ENCODE results near the gene DMXL1.
"Not testable (repeated sequence)": the region's sequence is repeated elsewhere in the genome, so short reads cannot be mapped to it uniquely, and the experiment has no call there.

DMXL1 gene

GRCh38 chr5:119212026-119212425, 141.1 kb downstream of the DMXL1 start:
- DNase-seq = no peak

DNA sequence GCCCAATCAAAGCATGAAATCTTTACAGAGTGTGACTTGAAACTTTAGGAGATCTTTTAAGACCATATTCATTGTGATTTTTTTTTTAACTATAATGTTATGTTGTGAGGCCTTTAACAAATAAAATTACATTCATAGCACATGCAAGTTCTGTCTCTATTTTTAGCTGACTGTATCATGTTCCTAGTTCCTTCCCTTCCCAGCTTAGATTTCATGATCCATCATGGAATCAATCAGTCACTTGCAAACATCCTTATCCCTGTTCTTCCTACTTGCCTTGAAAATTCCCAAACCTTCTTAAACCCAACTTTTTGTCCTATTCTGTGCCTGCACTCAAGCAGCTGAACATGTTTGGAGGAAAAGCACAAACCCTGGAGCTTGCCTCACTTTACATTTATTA, 141.8 kb downstream of the DMXL1 start:
- no peak for DNase-seq

GRCh38 chr5:119217183-119217582, 146.3 kb downstream of the DMXL1 start:
- DNase-seq = no peak

DNA sequence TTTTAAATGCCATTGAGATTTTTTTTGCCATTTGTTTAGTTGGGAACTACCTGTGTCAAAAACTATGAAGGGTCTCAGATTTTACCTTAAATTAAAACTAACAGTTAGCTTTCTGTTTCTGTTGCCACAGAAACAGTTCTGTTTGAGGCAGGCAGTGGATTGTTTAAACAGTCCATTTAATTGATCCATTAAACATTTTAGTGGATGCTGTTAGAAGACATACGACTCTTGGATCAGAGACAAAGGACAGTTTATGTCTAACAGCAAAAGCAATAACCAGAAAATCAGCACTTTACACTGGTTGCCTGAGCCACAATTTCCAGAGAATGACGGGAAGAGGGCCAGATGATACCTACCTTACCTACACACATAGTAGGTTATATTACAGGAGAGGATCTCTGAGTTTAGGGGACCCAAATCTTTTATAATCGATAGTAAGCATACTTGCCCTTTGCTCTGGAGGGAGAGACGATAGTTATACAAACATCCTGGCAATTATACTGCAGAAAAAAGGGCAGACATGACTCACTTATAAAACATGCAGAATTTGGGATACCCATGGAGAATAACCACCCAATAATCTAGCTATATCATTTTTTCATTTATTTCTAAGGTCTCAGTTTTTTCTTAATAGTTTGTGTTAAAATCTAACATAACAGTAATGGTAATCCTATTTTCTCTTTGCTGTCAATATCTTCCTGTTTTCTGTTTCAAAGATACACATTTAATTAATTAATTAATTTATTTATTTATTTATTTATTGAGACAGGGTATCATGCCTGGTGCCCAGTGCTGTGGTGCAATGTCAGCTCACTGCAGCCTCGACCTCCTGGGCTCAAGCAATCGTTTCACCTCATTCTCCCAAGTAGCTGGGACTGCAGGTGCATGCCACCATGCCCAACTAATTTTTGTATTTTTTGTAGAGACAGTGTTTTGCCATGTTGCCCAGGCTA, 148.2 kb downstream of the DMXL1 start:
- peak; percentile 47 for DNase-seq

DNA sequence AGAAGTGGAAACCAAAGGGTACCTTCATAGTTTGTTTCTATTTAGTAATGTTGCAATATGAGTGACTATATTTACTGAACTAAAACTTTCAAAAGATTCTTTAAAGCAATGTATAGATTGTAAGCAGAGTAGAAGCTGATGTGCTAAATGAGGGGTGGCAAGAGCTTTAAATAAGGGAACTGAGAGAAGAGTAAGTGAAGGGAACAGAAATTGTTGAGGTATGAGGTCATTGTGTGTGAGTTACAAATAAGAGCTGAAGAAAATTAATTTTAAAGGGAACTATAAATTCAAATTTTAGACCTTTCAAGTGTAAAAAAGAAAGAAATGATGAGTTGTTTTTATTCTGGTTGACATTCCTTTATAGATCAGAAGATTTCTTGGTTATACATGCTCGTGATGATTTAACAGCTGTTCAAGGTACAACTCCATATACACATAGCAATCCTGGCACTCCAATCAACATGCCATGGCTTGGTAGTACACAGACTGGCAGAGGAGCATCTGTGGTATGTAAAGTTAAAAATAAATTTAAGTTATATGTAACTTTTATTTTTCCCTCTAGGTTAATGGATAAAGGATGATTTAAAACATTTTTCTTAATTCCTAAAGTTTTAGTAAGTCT, 149.8 kb downstream of the DMXL1 start:
- DNase-seq = no peak

DNA sequence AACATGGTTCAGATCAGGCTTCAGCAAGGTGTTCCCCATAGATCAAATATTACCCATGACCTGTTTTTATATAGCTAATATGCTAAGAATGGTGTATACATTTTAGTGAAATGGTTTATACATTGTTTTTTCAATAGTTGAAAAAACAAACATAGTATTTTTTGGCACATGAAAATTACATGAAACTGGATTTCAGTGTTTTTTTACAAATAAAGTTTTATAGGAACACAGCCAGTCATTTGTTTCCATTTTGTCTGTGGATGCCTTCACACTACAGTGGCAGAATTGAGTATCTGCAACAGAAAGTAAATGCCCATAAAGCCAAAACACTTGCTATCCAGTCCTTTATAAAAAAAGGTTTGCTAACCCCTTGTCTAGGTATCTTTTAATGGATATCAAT, 150.4 kb downstream of the DMXL1 start:
- no peak for DNase-seq

DNA sequence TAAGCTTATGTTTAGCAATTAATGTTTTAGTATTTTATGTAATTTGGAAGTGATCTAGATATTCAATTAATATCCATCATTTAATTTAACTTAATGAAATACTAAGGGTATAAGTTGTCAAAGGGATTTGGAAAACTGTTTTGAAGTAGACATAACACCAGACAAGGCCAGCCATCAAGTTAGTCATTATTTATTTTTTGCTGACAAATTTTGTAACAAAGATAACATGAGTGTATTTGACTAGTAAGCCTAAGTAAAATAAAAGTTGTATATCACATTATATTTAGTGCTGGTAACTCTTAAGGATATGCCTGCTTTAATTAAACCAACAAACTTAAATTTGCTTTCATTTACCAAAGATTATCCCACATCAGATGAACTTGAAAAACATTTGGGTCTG, 159.1 kb downstream of the DMXL1 start:
- no peak for DNase-seq

- no peak for DNase-seq
These were observed 167.6 kb downstream of the DMXL1 start for GRCh38 chr5:119238265-119239118.

DNA sequence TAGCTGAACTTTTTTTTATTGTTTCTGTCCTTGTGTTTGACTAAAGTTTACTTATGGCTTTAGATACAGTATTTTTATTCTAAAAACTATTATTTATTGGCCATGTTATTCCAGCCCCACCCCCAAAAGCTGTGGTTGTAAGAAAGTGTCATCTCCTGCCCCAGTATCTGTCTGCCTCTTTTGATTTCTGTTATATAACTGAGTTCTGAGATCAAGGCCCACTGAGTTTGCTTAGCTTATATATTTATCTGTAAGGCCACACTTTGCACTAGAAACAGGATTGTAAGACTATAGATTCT, 168.2 kb downstream of the DMXL1 start:
- DNase-seq = no peak

GRCh38 chr5:119239826-119240225, 168.9 kb downstream of the DMXL1 start:
- DNase-seq = not testable (repeated sequence)

- DNase-seq = no peak
These were observed 173.0 kb downstream of the DMXL1 start for GRCh38 chr5:119243888-119244287.

DNA sequence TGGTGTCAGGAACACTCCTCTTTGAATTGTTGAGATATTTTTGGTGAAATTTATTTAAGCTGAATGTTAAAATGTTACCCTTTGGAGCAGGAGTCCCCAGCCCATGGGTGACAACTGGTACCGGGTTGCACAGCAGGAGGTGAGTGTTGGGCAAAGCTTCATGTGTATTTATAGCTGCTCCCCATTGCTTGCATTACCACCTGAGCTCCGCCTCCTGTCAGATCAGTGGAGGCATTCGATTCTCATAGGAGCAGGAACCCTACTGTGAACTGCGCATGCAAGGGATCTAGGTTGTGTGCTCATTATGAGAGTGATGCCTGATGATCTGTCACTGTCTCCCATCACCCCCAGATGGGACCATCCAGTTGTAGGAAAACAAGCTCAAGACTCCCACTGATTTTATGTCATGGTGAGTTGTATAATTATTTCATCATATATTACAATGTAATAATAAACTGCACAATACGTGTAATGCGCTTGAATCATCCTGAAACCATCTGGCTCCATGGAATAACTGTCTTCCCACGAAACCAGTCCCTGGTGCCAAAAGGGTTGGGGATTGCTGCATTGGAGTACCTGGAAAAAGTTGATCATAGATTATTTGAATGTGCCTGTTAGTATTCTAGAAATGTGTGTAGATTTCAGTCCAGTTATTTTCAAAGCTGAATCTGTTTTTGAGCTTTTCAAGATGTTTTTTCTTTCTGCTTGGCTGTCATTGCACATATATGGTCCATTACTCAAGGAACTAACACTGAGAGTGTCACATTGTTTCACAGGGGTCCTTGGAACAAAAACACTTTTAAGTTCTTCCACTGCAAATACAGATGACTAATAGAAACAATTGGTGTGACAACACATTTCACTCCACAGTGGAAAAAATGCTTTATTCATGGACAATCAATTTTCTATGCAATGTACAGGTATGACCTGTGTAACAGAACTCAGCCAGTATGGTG, 180.3 kb downstream of the DMXL1 start:
- DNase-seq = no peak

DNA sequence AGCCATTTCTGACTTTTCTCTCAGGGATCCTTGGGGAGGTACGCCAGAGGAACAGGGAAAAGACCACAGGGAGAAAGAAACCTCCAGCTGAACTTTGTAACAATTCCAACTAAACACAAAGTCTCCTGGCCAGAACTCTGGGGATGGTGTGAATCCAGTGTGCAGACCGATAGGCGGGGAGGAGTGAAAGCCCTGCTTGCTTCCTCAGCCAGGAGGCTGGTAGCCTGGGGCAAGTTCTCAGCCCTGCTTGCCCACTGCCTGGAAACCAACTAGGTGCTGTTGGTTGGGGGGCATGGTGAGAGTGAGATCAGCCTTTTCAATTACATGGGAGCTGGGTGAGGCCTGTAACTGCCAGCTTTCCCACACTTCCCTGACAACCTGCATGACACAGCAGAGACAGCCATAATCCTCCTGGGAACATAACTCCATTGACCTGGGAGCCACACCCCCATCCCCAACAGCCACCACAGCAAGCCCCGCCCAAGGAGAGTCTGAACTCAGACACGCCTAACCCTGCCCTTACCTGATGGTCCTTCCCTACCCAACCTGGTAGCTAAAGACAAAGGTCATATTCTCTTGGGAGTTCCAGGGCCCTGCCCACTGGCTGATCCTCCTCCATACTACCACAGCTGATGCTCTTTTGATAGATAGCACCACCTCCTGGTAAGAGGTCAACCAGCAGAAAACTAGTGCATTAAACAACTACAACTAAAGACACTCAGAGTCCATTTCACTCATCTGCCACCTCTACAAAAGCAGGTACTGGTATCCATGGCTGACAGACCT, 184.9 kb downstream of the DMXL1 start:
- DNase-seq = no peak

DNA sequence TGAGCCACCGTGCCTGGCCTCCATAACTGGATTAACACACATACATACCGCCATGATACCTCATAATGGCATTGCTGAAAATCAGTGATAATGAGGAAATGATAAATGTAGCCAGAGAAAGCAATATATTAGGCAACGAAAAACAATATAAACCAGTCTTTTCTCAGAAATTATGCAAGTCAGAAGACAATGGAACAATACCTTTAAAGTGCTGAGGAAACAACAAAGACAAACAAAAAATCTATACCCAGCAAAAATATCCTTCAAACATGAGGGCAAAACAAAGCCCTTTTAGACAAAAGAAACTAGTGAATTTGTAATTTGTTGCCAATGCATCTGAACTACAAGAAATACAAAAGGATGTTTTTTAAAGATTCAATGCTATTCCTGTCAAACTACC, 186.7 kb downstream of the DMXL1 start:
- no peak for DNase-seq

GRCh38 chr5:119263639-119264038, 192.8 kb downstream of the DMXL1 start:
- no peak for DNase-seq

- DNase-seq = no peak
These were observed 193.3 kb downstream of the DMXL1 start for GRCh38 chr5:119264186-119264585.

- peak; percentile 97 for DNase-seq
These were observed 197.1 kb downstream of the DMXL1 start for GRCh38 chr5:119267958-119268386.

DNA sequence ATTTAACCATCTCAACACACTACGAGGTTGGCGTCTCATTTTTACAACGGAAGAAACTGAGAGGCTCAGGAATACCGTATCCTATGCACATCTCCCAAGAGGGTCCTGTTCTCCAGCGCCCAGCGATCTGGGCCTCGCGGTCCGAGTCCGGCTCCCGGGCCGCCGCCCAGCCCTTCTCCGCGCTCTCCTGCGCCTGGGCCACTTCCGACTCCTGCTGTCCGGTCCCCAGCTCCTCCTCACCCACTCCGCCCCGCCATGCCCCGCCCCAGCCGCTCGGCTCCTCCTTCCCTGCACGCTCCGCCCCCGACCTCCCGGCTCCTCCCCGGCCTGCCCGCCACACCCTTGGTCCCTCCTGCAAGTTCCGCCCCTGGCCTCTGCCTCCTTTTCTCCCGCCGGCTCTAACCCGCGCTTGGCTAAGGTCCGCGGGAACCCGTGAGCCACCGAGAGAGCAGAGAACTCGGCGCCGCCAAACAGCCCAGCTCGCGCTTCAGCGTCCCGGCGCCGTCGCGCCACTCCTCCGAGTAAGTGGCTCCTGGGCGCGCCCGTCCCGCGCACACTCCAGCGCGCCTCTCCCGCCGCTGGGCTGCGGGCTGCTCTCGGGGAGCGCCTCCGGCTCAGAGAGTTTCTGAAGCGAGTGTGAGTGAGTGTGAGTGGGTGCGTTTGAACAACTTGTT, 197.6 kb downstream of the DMXL1 start:
- DNase-seq = peak; percentile 91

DNA sequence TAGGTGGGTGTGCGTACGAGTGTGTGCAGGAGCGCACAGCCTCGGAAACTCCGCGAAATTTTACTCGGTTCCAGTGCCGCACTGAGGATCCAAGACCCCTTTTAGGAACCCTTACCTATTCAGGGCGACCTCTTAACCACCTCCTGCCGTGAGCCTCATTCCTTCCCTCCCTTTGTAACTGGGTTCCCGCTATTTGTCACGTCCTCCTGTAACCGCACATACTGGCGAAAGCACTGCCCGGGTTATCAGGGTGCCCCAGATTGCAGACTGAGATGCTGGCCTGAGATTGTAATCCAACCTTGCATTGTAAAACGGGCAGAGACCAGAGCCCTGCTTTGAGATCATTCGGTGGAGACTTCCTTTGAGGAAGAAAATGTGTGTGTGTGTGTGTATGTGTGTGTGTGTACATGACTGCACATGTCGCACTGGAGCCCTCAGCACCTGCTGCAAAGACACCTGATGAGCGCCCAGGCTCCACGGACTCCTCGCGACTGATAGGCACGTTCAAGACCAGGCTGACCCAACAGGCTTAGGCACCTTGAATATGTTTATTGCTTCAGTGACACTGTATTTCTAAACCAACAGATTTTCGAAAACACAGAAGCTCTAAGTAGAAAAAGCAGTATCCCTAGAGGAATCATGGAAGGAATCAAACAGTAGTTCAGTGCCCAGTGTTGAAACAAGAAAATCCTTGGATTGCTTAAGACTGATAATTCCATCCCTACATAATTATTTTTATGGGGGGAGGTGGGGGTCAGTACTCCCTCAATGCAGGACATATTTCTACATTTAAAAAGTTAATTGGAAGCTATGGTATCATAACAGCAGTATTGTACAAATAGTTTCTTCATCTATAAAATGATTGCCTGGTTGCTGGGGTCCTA, 198.4 kb downstream of the DMXL1 start:
- peak; percentile 24 for DNase-seq

All from fibroblast of skin of back (primary cell).